ENCODE measurements around the gene NIM1K.
"Not testable (repeated sequence)": the region's sequence is repeated elsewhere in the genome, so short reads cannot be mapped to it uniquely, and the experiment has no call there.

Gene NIM1K

DNA sequence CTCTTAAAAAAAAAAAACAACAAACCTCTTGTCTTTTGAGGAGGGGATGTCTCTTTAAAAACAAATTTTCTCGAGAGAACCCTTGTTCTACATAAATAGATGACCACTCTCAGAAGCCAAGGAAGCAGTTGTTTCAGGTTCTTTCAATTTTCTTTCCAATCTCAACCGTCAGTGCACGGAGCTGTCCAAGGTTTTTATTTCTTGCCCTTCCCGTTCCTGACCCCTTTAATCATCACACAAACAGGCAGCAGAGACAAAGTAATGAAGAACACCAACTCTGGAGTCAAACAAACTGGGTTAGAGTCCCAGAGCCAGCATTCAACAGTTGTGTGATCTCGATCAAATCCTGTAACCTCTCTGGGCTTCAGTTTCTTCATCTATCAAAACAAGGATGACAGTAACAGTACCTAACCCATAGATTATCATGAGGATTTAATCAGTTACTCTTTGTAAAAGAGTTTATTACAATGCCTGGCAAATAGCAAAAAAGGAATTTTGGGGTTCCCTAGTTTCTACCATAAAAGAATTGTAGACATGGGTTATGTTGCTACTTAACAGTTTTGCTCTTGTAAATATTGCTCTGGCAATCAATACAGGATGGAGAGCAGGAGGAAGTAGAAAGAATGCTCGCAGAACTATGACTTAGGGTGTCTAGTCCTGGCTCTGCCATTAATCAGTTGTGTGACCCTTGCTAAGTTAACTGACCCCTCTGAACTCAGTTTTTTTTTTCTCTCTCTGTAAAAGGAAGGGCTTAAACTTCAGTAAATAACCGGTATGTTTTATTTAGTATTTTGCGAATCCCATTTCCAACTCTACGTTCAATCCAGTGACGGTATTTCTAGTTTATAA, 1.0 kb upstream of the NIM1K start:
- no peak for DNase-seq (ENCODE audit: low read depth, low spot score)

- DNase-seq (ENCODE audit: low read depth, low spot score): no peak
These were observed 644 bp downstream of the NIM1K start for GRCh38 chr5:43192558-43193180.

- no peak for DNase-seq (ENCODE audit: low read depth, low spot score)
These were observed 1.3 kb downstream of the NIM1K start for GRCh38 chr5:43193181-43193893.

DNA sequence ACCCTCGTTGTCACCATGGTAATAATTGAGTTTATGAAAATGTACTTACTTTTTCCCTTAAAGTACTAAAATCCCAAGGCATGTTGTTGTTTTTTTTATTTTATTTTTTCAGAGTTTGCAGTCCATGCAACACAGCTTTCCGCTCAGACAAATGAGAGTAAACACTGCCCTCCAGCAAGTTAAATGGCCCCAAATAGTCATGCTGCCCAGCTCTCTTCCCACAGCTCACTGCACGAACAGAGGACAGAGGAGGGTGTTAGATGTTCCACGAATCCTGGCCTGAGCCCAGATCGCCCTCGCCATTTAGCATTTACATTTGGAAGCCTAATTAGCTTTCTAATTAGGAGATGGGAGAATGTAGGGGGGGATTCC, 1.9 kb downstream of the NIM1K start:
- no peak for DNase-seq (ENCODE audit: low read depth, low spot score)

GRCh38 chr5:43195670-43196265, 3.7 kb downstream of the NIM1K start:
- DNase-seq (ENCODE audit: low read depth, low spot score): no peak

DNA sequence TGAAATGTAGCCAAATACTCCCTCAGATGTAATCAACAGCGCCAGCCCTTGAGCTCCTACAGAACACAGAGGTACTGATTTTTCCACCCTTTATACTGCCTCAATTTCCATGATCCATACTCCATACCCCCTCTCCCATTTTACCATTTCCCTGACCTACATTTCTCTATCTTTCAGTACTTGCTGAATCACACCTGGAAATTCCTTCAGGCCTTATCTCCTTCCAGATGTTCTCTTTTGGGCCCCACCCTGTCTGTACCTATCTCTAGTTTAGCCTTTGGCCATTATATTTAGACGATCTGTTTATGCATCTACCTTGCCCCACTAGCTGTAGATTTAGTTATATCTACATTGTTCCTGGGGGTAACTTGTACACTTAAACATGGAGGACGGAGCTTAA, 5.5 kb downstream of the NIM1K start:
- no peak for DNase-seq (ENCODE audit: low read depth, low spot score)

- DNase-seq (ENCODE audit: low read depth, low spot score): not testable (repeated sequence)
These were observed 9.4 kb downstream of the NIM1K start for GRCh38 chr5:43201442-43201841.

GRCh38 chr5:43202380-43202779, 10.4 kb downstream of the NIM1K start:
- DNase-seq (ENCODE audit: low read depth, low spot score): no peak

- DNase-seq (ENCODE audit: low read depth, low spot score): no peak
These were observed 11.3 kb downstream of the NIM1K start for GRCh38 chr5:43203373-43203772.

GRCh38 chr5:43204958-43205357, 12.9 kb downstream of the NIM1K start:
- DNase-seq (ENCODE audit: low read depth, low spot score): no peak

DNA sequence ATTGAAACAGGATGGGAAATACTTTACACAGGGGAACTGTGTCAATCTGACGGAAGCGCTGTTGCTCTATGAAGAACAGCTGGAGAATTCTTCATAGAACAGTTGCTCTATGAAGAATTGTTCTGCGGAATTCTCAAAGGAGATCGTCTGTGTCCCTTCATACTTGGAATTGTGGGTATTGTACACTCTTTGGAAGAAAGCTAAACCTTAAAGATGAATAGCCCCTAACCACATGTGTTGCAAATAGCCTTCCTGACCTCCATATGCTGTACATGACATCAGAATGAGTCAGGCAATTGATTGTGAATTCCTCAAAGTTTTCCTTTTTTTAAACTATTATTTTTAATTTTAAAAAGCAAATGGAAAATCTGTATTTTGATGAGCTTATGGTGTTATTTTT, 15.6 kb downstream of the NIM1K start:
- no peak for DNase-seq (ENCODE audit: low read depth, low spot score)

- DNase-seq (ENCODE audit: low read depth, low spot score): no peak
These were observed 16.6 kb downstream of the NIM1K start for GRCh38 chr5:43208658-43209057.

GRCh38 chr5:43209060-43209459, 17.0 kb downstream of the NIM1K start:
- DNase-seq (ENCODE audit: low read depth, low spot score): no peak

DNA sequence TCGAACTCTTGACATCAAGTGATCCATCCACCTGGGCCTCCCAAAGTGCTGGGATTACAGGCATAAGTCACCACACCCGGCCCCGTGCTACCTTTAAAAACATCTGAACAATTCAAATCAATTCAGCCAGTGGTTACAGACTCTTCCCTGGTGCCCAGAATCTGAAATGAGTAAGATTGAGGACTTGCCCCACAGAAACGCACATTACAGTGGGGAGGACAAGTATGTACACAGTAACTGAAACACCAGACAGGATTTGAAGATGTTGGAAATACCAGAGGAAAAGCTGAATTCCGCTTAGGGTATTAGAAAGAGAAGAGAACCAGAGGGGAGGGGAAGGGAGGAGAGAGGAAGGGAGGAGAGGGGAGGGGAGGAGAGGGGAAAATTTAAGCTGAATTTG, 17.8 kb downstream of the NIM1K start:
- DNase-seq (ENCODE audit: low read depth, low spot score): no peak

- no peak for DNase-seq (ENCODE audit: low read depth, low spot score)
These were observed 18.5 kb downstream of the NIM1K start for GRCh38 chr5:43210570-43210969.

- DNase-seq (ENCODE audit: low read depth, low spot score): no peak
These were observed 21.9 kb downstream of the NIM1K start for GRCh38 chr5:43213951-43214350.

DNA sequence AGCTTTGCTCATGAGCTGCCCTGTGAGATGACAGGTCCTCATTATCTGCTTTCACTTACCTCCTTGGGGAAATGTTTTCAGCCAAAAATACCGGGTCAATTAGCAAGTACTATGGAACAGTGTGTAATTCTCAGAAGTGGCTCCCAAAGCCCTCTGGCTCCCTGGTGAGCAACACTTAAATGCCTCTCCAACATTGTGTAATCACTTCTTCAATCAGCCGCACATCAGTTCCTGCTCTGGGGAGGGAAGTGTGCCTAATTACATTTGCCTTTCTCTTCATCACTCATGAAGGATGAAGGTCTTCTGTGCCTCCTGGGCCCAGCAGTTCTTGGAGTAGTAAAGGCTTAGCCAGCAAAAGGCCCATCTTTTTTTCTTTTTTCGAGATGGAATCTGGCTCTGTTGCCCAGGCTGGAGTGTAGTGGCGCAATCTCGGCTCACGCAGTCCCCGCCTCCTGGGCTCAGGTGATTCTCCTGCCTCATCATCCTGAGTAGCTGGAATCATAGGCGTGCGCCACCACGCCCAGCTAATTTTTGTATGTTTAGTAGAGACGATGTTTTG, 23.1 kb downstream of the NIM1K start:
- DNase-seq (ENCODE audit: low read depth, low spot score): no peak

- DNase-seq (ENCODE audit: low read depth, low spot score): no peak
These were observed 24.9 kb downstream of the NIM1K start for GRCh38 chr5:43216941-43217340.

GRCh38 chr5:43219120-43219519, 27.1 kb downstream of the NIM1K start:
- DNase-seq (ENCODE audit: low read depth, low spot score): no peak

DNA sequence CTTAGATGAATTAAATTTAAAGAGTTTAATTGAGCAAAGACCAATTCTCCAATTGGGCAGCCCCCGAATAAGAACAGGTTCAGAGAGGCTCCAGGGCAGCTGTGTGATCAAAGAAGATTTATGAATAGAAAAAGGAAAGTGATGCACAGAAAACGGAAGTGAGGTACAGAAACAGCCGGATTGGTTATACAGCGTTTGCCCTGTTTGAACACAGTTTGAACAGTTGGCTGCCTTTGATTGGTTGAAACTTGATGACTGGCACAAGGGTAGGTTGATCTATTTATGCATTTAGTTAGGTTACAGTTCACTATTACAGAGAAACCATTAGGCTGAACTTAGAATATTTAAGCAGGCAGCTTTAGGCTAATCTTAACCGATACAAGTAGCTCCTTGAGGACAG, 29.5 kb downstream of the NIM1K start:
- no peak for DNase-seq (ENCODE audit: low read depth, low spot score)

DNA sequence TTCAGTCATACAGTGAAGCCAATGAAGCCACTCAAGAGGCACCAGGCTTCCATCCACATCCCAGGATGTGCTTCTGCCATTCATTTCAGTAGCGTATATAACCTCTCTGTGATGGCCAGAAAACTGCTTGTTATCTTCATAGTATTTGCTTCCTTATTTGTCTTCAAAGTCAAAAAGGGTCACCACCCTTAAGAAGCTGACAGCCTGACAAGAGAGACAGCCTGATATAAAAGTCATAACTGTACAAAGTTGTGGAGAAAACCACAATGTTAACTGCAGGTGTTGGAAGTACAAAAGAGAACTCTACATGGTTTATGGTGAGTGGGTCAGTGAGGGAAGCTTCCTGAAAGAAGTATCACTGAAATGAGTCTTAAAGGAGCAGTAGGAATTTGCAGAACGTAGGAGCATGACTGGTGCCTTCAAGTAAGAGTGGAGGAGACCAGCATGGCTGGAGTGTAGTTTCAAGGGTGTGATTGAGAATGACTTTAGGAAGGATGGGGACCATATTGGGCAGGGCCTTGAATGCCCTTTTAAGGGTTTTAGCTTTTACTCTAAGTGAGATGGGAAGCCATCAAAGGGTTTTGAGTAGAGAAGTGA, 33.7 kb downstream of the NIM1K start:
- DNase-seq (ENCODE audit: low read depth, low spot score): no peak

DNA sequence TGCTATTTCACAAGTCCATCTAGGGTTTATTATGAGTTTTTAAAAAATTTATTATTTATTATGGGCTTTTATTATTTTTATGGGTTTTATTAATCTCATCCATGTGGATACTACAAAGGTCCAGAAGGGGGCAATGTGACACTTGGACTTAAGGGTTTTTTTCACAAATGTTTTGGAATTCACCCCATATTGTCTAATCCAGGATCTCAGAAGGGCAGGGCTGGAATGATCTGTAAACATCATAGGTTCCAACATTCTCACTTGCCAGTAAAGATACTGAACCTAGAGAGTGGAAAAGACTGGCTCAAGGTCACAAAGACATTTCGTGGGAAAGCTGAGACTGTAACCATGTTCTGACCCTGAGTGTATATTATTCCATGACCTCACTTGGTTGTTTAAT, 35.6 kb downstream of the NIM1K start:
- DNase-seq (ENCODE audit: low read depth, low spot score): no peak

Data from activated CD4-positive, CD25-positive, alpha-beta regulatory T cell treated with anti-CD3 and anti-CD28 coated beads, Interleukin-2, amount 50 U/mL, for 16 hours (primary cell).